Measurements from ENCODE around the gene CAMK4. TPM values are rescaled to one million over a fixed set of nuclear protein-coding genes. Genes with fewer than 3 reads are reported as not detected.

The CAMK4 gene
- total RNA-seq, 1 donor from 2014 or later: 2.7 TPM

- ATAC-seq: no peak
- Histone ChIP-seq H3K27me3 (ENCODE audit: low read depth) (no peaks in the 10 kb centered on the region), H3K36me3 (no peaks in the 10 kb centered on the region), H3K27ac (no peak overlapping the region), H3K9me3 (peaks cover 3% of the 10 kb centered on the region), H3K4me1 (no peaks in the 10 kb centered on the region), H3K4me3 (no peak overlapping the region)
- DNase-seq: no peak
- TF ChIP-seq CTCF (IDR thresholded peaks at IDR 0.05): no peak
- intact Hi-C loops (cut with DNase I): no loop called here
These were observed 96.8 kb downstream of the CAMK4 start for GRCh38 chr5:111320953-111321352.

- Histone ChIP-seq H3K4me1 (no peaks in the 10 kb centered on the region), H3K27me3 (ENCODE audit: low read depth) (no peaks in the 10 kb centered on the region), H3K9me3 (peaks cover 3% of the 10 kb centered on the region), H3K36me3 (no peaks in the 10 kb centered on the region), H3K4me3 (no peak overlapping the region), H3K27ac (no peak overlapping the region)
- ATAC-seq: no peak
- DNase-seq: no peak
- intact Hi-C loops (cut with DNase I): no loop called here
- no peak for TF ChIP-seq CTCF (IDR thresholded peaks at IDR 0.05)
These were observed 97.2 kb downstream of the CAMK4 start for GRCh38 chr5:111321376-111321775.

GRCh38 chr5:111326551-111326950 lies 102.4 kb downstream of the CAMK4 start:
- H3K36me3 ChIP-seq: no peaks in the 10 kb centered on the region
- ATAC-seq: no peak
- no peak for TF ChIP-seq CTCF (IDR thresholded peaks at IDR 0.05)
- H3K27me3 ChIP-seq (ENCODE audit: low read depth): no peaks in the 10 kb centered on the region
- no peak for DNase-seq
- H3K27ac ChIP-seq: no peak overlapping the region
- H3K4me3 ChIP-seq: no peak overlapping the region
- no peaks in the 10 kb centered on the region for H3K4me1 ChIP-seq
- H3K9me3 ChIP-seq: peaks cover 3% of the 10 kb centered on the region
- intact Hi-C loops (cut with DNase I): no loop called here

- no peak overlapping the region for H3K4me3 ChIP-seq
- H3K36me3 ChIP-seq: no peaks in the 10 kb centered on the region
- intact Hi-C loops (cut with DNase I): no loop called here
- TF ChIP-seq CTCF (IDR thresholded peaks at IDR 0.05): no peak
- H3K9me3 ChIP-seq: no peaks in the 10 kb centered on the region
- no peaks in the 10 kb centered on the region for H3K4me1 ChIP-seq
- no peaks in the 10 kb centered on the region for H3K27me3 ChIP-seq (ENCODE audit: low read depth)
- no peak for DNase-seq
- ATAC-seq: no peak
- no peak overlapping the region for H3K27ac ChIP-seq
These were observed 112.9 kb downstream of the CAMK4 start for GRCh38 chr5:111337133-111337532.

GRCh38 chr5:111337688-111338087 lies 113.5 kb downstream of the CAMK4 start:
- TF ChIP-seq CTCF (IDR thresholded peaks at IDR 0.05): no peak
- H3K4me3 ChIP-seq: no peak overlapping the region
- ATAC-seq: no peak

GRCh38 chr5:111345731-111346130 lies 121.5 kb downstream of the CAMK4 start:
- H3K4me1 ChIP-seq: no peaks in the 10 kb centered on the region
- H3K9me3 ChIP-seq: no peaks in the 10 kb centered on the region
- H3K4me3 ChIP-seq: no peak overlapping the region
- no peaks in the 10 kb centered on the region for H3K27me3 ChIP-seq (ENCODE audit: low read depth)
- DNase-seq (no peak), ATAC-seq (no peak)
- no peaks in the 10 kb centered on the region for H3K36me3 ChIP-seq
- no peak overlapping the region for H3K27ac ChIP-seq
- intact Hi-C loops (cut with DNase I): no loop called here
- no peak for TF ChIP-seq CTCF (IDR thresholded peaks at IDR 0.05)

More at GRCh38 chr5:111337688-111338087, 113.5 kb downstream of the CAMK4 start:
- Histone ChIP-seq H3K27me3 (ENCODE audit: low read depth) (no peaks in the 10 kb centered on the region), H3K4me1 (no peaks in the 10 kb centered on the region), H3K36me3 (no peaks in the 10 kb centered on the region), H3K9me3 (no peaks in the 10 kb centered on the region), H3K27ac (no peak overlapping the region)
- DNase-seq: no peak
- intact Hi-C loops (cut with DNase I): no loop called here

All from lower lobe of right lung (tissue), 2 donors.